Spleen (tissue), 7 donors: ENCODE measurements around the gene SLC25A28.

ENCODE experiments used
- CTCF ChIP-seq, 11 experiments: fragments of 200-600 bp in 7 of 11; fragments of 450-650 bp in 4 of 11; sonication (generic) in 4 of 11; IDR thresholded peaks in 8 of 11; conservative IDR thresholded peaks in 3 of 11; 1 replicate in 7 of 11; 2 replicates in 4 of 11; pipeline versions ENCODE4 v1.4.0 to v1.8.0; 2016 to 2021; ENCODE audit warnings: antibody characterized with exemption in 11 of 11, inconsistent platforms in 4 of 11, mild to moderate bottlenecking in 1 of 11
- POLR2A ChIP-seq, 3 donors: fragments of 450-650 bp; IDR thresholded peaks; one replicate each; pipeline ENCODE4 v1.5.1; 2017; ENCODE audit warnings: antibody characterized with exemption in 3 of 3, mild to moderate bottlenecking in 1 of 3
- POLR2AphosphoS5 ChIP-seq, 3 donors: sonication (generic); formaldehyde crosslinking; IDR thresholded peaks; one replicate each; pipeline ENCODE4 v1.5.1; 2017; ENCODE audit warnings: antibody characterized with exemption in 3 of 3
- donor health status: DM: no; HTN: no; CAD: no; lungs with moderate emphysema.
- donor health status: DM: no; HTN: no; CAD: no.
- donor health status: DM: no; HTN: no; CAD: no.

GRCh38 chr10:99573790-99574189, 46.4 kb downstream of the SLC25A28 start:
- TF ChIP-seq CTCF (IDR thresholded peaks at IDR 0.05 in 8 of 11, conservative IDR thresholded peaks at IDR 0.05 in 3 of 11) (no peak), POLR2A (IDR thresholded peaks at IDR 0.05) (no peak), POLR2AphosphoS5 (IDR thresholded peaks at IDR 0.05) (no peak)
